OCI-LY3 (cell line): Measurements from ENCODE around the gene CEACAM1.

Experiments
- CTCF ChIP-seq: fragments of 200-600, 300-600 bp; sonication (generic); IDR thresholded peaks from 2 replicates; pipeline ENCODE4 v1.5.1; 2014; ENCODE audit warnings: antibody characterized with exemption, low read length, low read depth
- EZH2phosphoT487 ChIP-seq: fragments of 200-600 bp; shearing (Covaris generic); IDR thresholded peaks from 2 replicates; pipeline ENCODE4 v1.6.1; 2018; ENCODE audit warnings: antibody characterized with exemption, mixed run types, low read depth

GRCh38 chr19:42528354-42529247 is at the start of gene CEACAM1:
- no peak for TF ChIP-seq CTCF
- TF ChIP-seq EZH2phosphoT487: no peak
